LNCaP clone FGC (cell line): Measurements from ENCODE around the gene SMG6.
"Not testable (repeated sequence)": the region's sequence is repeated elsewhere in the genome, so short reads cannot be mapped to it uniquely, and the experiment has no call there.

Source experiments
- DNase-seq: peaks from one replicate; pipeline ENCODE4 v3.0.0-alpha.2; 2011; ENCODE audit warnings: low read depth
- H3K4me3 ChIP-seq: 2 replicates; pipeline ENCODE4 v1.5.1; 2011; ENCODE audit warnings: mild to moderate bottlenecking, low read depth, low read length, control low read depth
- TF ChIP-seq, protein P1 (sequence below): IDR thresholded peaks from 2 replicates; pipeline ENCODE4 v1.5.1; 2012; ENCODE audit warnings: mild to moderate bottlenecking; ENCODE audit not compliant: control insufficient read depth, insufficient read depth; ENCODE audit errors: extremely low read depth

The SMG6 gene

GRCh38 chr17:2018716-2019510 is 284.7 kb downstream of the SMG6 start:
- TF ChIP-seq, protein P1, sequence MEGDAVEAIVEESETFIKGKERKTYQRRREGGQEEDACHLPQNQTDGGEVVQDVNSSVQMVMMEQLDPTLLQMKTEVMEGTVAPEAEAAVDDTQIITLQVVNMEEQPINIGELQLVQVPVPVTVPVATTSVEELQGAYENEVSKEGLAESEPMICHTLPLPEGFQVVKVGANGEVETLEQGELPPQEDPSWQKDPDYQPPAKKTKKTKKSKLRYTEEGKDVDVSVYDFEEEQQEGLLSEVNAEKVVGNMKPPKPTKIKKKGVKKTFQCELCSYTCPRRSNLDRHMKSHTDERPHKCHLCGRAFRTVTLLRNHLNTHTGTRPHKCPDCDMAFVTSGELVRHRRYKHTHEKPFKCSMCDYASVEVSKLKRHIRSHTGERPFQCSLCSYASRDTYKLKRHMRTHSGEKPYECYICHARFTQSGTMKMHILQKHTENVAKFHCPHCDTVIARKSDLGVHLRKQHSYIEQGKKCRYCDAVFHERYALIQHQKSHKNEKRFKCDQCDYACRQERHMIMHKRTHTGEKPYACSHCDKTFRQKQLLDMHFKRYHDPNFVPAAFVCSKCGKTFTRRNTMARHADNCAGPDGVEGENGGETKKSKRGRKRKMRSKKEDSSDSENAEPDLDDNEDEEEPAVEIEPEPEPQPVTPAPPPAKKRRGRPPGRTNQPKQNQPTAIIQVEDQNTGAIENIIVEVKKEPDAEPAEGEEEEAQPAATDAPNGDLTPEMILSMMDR: no peak

GRCh38 chr17:2017274-2017941 is 286.2 kb downstream of the SMG6 start:
- no peak for DNase-seq
- TF ChIP-seq, protein P1: no peak
- H3K4me3 ChIP-seq: no peak overlapping the region

More at GRCh38 chr17:2018716-2019510, 284.7 kb downstream of the SMG6 start:
- DNase-seq: peak; percentile 69
- no peak overlapping the region for H3K4me3 ChIP-seq

GRCh38 chr17:2016494-2016893 is 287.1 kb downstream of the SMG6 start:
- TF ChIP-seq, protein P1: no peak
- H3K4me3 ChIP-seq: no peak overlapping the region
- no peak for DNase-seq

DNA sequence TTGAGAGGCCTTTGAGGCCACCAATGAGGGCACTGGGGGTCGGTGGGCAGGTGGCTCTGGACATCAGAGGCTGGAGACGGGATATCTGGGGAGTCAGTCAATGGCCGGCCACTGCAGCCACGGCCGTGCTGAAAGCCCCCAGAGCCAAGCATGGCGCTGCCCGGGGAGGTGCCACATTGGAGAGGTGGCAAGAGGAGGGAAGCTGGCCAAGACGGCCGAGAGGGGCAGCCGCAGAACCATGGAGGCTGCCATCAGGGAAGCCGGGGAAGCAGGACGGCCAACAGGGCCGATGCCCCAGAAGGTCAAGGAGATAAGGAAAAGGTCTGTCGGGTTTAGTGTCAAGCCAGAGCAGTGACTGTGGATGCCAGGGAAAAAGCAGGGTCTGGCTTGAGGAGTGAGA is 288.3 kb downstream of the SMG6 start:
- DNase-seq: no peak
- TF ChIP-seq, protein P1: no peak
- H3K4me3 ChIP-seq: no peak overlapping the region

DNA sequence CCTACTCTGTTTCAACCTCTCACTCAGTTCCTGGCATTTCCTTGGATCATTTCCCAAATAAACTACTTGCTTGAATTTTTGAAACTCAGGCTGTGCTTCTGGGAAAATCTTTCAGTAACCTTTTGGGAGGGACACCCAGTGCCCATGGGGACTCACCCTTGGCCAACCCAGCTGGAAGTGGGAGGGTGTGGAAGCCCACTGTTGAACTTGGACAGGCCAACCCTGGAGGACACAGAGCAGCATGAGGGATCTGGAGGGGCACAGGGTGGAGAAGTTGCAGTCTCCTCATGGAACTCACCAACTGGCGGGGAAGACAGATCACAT is 289.6 kb downstream of the SMG6 start:
- TF ChIP-seq, protein P1: no peak
- no peak overlapping the region for H3K4me3 ChIP-seq
- DNase-seq: no peak

- not testable (repeated sequence) for DNase-seq
Measured at GRCh38 chr17:2013220-2013993, 290.2 kb downstream of the SMG6 start.

DNA sequence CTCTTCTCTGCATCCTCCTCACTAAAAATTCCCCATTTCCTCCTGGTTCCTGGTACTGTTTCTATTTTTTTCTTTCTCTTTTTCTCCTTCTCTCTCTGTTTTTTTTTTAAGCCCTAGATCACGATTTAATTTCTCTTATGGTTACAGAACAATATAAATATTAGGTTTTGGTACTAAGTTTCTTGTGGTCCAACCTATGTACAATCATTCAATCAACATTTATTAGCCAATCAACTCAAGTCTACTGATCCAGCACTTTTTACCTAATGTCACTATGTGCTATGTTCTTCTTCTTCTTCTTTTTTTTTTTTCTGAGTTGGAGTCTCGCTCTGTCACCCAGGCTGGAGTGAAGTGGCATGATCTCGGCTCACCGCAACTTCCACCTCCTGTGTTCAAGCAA is 291.1 kb downstream of the SMG6 start:
- DNase-seq: no peak
- TF ChIP-seq, protein P1: no peak
- H3K4me3 ChIP-seq: no peak overlapping the region

More at GRCh38 chr17:2013220-2013993, 290.2 kb downstream of the SMG6 start:
- not testable (repeated sequence) for H3K4me3 ChIP-seq
